SU-DHL-6 (cell line): ENCODE results near the gene ITGB5.

Experiments
- H2AFZ ChIP-seq: fragments of 200-600 bp; sonication (generic); 2 replicates; pipeline ENCODE4 v1.6.1; 2014; ENCODE audit warnings: low read depth, mild to moderate bottlenecking, moderate library complexity, mixed read lengths, antibody characterized with exemption, low read length; ENCODE audit not compliant: severe bottlenecking
- H3F3A ChIP-seq: fragments of 200-600 bp; shearing (Covaris generic); 2 replicates; pipeline ENCODE4 v1.6.0; 2016; ENCODE audit warnings: antibody characterized with exemption, mild to moderate bottlenecking; ENCODE audit not compliant: insufficient read depth
- H3K27ac ChIP-seq: fragments of 200-600 bp; sonication (generic); 2 replicates; pipeline ENCODE4 v1.5.1; 2016; ENCODE audit warnings: low read depth, mild to moderate bottlenecking, low read length, moderate library complexity, mixed read lengths
- H3K27me3 ChIP-seq: fragments of 200-600 bp; sonication (generic), shearing (Covaris generic); 2 replicates; pipeline ENCODE4 v1.6.0; 2014; ENCODE audit warnings: mild to moderate bottlenecking, low read length
- H3K36me3 ChIP-seq: fragments of 200-600 bp; sonication (generic); 2 replicates; pipeline ENCODE4 v1.6.1; 2014; ENCODE audit warnings: mild to moderate bottlenecking, low read length, mixed read lengths
- H3K4me2 ChIP-seq: fragments of 300-600, 200-600 bp; shearing (Covaris generic), sonication (generic); 2 replicates; pipeline ENCODE4 v1.6.0; 2014; ENCODE audit warnings: low read length, low read depth, mild to moderate bottlenecking; ENCODE audit not compliant: poor library complexity, severe bottlenecking
- H3K4me3 ChIP-seq: fragments of 200-600 bp; sonication (generic); 2 replicates; pipeline ENCODE4 v1.5.1; 2014; ENCODE audit warnings: antibody characterized with exemption, low read length, mild to moderate bottlenecking, mixed read lengths; ENCODE audit not compliant: insufficient read depth, poor library complexity, severe bottlenecking
- H3K79me2 ChIP-seq: fragments of 200-600 bp; sonication (generic); 2 replicates; pipeline ENCODE4 v1.6.1; 2014; ENCODE audit warnings: mild to moderate bottlenecking, low read length, moderate library complexity; ENCODE audit not compliant: insufficient read depth
- H3K9ac ChIP-seq: fragments of 200-600 bp; sonication (generic); 2 replicates; pipeline ENCODE4 v1.7.0; 2014; ENCODE audit warnings: mild to moderate bottlenecking, low read length
- H3K9me2 ChIP-seq: fragments of 200-600 bp; sonication (generic); replicated peaks from 2 replicates; pipeline ENCODE4 v1.6.1; 2014; ENCODE audit warnings: low read length; ENCODE audit not compliant: insufficient read depth
- H3K9me3 ChIP-seq: fragments of 200-600 bp; sonication (generic); 2 replicates; pipeline ENCODE4 v1.6.1; 2014; ENCODE audit warnings: low read length, mixed read lengths; ENCODE audit not compliant: insufficient read depth
- H4K20me1 ChIP-seq: fragments of 200-600 bp; sonication (generic); 2 replicates; pipeline ENCODE4 v1.6.1; 2014; ENCODE audit warnings: low read depth, mild to moderate bottlenecking, antibody characterized with exemption, low read length, moderate library complexity, mixed read lengths
- EZH2phosphoT487 ChIP-seq: fragments of 200-600 bp; sonication (generic), shearing (Covaris generic); conservative IDR thresholded peaks from 2 replicates; pipeline ENCODE4 v1.6.1; 2018; ENCODE audit warnings: mild to moderate bottlenecking, antibody characterized with exemption, low read length, moderate library complexity, mixed read lengths
- TF ChIP-seq, protein P1 (sequence below): fragments of 200-600 bp; sonication (generic); IDR thresholded peaks from one replicate; pipeline ENCODE4 v1.5.1; 2017; ENCODE audit warnings: antibody characterized with exemption, mild to moderate bottlenecking, low read length, moderate library complexity; ENCODE audit not compliant: insufficient read depth, poor library complexity, severe bottlenecking

Gene ITGB5

DNA sequence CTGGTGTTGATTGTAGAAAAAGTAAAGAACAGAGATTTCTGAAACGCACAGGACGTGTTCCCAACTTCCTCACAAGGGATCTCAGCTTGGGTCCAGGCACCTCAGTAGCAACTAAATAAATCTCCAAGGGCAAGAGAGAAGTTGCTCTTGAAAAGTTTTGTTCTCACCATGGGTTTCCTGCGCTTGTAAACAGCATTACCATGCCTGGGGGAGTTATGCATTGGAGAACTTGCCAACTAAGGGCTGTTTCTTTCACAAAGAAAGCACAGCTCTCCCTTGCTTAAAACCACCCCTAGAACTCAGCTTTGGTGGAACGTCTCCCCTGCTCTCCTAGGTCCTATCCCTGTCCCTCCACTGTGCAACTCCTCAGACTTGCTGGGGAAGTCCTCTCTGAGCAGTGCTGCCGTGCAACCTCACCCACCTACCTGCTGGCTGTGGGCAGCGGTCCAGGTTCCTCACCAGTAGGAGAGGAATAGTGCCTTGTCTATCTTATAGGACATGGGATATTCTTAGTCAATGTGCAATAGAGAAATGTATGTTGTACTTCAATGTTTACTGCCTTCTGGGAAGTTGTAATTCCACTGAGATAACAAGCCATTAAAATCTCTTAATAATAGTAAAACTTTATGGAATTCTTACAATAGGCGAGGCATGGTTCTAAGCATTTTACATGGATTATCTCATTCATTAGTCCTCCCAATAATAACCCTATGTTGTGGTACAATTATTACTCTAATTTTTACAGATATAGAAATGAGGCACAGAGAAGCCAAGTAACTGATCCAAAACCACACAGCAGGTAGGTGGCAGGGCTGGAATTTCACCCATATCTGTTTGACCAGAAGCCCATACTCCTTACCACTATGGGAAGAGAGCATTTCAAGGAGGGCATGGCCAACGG is 105.4 kb downstream of the ITGB5 start:
- Histone ChIP-seq H3K27me3 (no peaks in the 10 kb centered on the region), H4K20me1 (no peaks in the 10 kb centered on the region), H3K4me3 (no peak overlapping the region), H2AFZ (no peak overlapping the region), H3K27ac (no peak overlapping the region), H3K9ac (no peak overlapping the region), H3K4me2 (no peak overlapping the region), H3K9me2 (no peaks in the 10 kb centered on the region), H3K36me3 (no peaks in the 10 kb centered on the region), H3K9me3 (no peaks in the 10 kb centered on the region), H3F3A (no peaks in the 10 kb centered on the region), H3K79me2 (no peaks in the 10 kb centered on the region)
- TF ChIP-seq, protein P1, sequence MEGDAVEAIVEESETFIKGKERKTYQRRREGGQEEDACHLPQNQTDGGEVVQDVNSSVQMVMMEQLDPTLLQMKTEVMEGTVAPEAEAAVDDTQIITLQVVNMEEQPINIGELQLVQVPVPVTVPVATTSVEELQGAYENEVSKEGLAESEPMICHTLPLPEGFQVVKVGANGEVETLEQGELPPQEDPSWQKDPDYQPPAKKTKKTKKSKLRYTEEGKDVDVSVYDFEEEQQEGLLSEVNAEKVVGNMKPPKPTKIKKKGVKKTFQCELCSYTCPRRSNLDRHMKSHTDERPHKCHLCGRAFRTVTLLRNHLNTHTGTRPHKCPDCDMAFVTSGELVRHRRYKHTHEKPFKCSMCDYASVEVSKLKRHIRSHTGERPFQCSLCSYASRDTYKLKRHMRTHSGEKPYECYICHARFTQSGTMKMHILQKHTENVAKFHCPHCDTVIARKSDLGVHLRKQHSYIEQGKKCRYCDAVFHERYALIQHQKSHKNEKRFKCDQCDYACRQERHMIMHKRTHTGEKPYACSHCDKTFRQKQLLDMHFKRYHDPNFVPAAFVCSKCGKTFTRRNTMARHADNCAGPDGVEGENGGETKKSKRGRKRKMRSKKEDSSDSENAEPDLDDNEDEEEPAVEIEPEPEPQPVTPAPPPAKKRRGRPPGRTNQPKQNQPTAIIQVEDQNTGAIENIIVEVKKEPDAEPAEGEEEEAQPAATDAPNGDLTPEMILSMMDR: no peak
- no peak for TF ChIP-seq EZH2phosphoT487

- H3K4me2 ChIP-seq: no peak overlapping the region
- H3K27ac ChIP-seq: no peak overlapping the region
- H3K27me3 ChIP-seq: no peaks in the 10 kb centered on the region
These were observed 106.2 kb downstream of the ITGB5 start for GRCh38 chr3:124780761-124781475.

DNA sequence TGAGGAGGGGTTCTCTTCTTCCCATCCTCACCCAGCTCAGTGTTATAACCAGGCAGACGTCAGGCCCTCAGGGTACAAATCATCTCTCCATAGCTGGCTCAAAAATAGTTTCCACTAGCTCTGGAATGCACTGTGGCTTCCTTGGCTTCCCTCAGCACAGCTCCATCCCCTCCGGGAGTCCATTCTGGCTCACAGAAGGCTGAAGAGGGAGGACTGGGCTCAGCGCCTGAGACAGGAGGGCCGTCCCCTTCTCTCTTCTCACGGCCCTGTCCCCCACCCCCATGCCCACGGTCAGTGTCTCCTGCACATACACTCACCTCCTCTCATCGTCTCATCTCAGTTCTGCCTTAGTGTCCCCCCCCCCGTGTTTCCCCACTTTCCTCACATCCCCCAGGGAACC is 106.8 kb downstream of the ITGB5 start:
- H3K9me2 ChIP-seq: no peaks in the 10 kb centered on the region
- no peaks in the 10 kb centered on the region for H3K79me2 ChIP-seq
- H3F3A ChIP-seq: no peaks in the 10 kb centered on the region
- H3K4me3 ChIP-seq: no peak overlapping the region
- H3K4me2 ChIP-seq: no peak overlapping the region
- H3K27ac ChIP-seq: no peak overlapping the region
- H3K9me3 ChIP-seq: no peaks in the 10 kb centered on the region
- H2AFZ ChIP-seq: no peak overlapping the region
- H3K9ac ChIP-seq: no peak overlapping the region
- no peaks in the 10 kb centered on the region for H3K36me3 ChIP-seq
- no peaks in the 10 kb centered on the region for H4K20me1 ChIP-seq
- no peaks in the 10 kb centered on the region for H3K27me3 ChIP-seq
- TF ChIP-seq, protein P1: no peak
- no peak for TF ChIP-seq EZH2phosphoT487

More at GRCh38 chr3:124780761-124781475, 106.2 kb downstream of the ITGB5 start:
- Histone ChIP-seq H3K36me3 (no peaks in the 10 kb centered on the region), H3K9ac (no peak overlapping the region), H3K9me3 (no peaks in the 10 kb centered on the region), H3K4me3 (no peak overlapping the region), H3K79me2 (no peaks in the 10 kb centered on the region), H4K20me1 (no peaks in the 10 kb centered on the region), H2AFZ (no peak overlapping the region), H3F3A (no peaks in the 10 kb centered on the region), H3K9me2 (no peaks in the 10 kb centered on the region)
- no peak for TF ChIP-seq EZH2phosphoT487
- TF ChIP-seq, protein P1: no peak
